ENCODE measurements around the gene NARF. TPM values are rescaled to one million over a fixed set of nuclear protein-coding genes. Genes with fewer than 3 reads are reported as not detected.

The NARF gene
- total RNA-seq, 1 donor from 2014 or later, result 55.4 TPM

- no peak for DNase-seq (ENCODE audit: low read depth)
Observed at GRCh38 chr17:82470065-82470464, 11.5 kb downstream of the NARF start.

GRCh38 chr17:82474223-82475010, 15.9 kb downstream of the NARF start:
- no peak for DNase-seq (ENCODE audit: low read depth)

GRCh38 chr17:82475458-82475857, 16.9 kb downstream of the NARF start:
- DNase-seq (ENCODE audit: low read depth), result no peak

- peak; percentile 70 for DNase-seq (ENCODE audit: low read depth)
Observed at GRCh38 chr17:82477934-82478333, 19.4 kb downstream of the NARF start.

- DNase-seq (ENCODE audit: low read depth), result no peak
Observed at GRCh38 chr17:82479602-82480001, 21.1 kb downstream of the NARF start.

- DNase-seq (ENCODE audit: low read depth), result no peak
Observed at GRCh38 chr17:82480318-82480717, 21.8 kb downstream of the NARF start.

- no peak for DNase-seq (ENCODE audit: low read depth)
Observed at GRCh38 chr17:82483204-82483660, 24.7 kb downstream of the NARF start.

- no peak for DNase-seq (ENCODE audit: low read depth)
Observed at GRCh38 chr17:82483836-82484235, 25.3 kb downstream of the NARF start.

- no peak for DNase-seq (ENCODE audit: low read depth)
Observed at GRCh38 chr17:82486231-82487094, 27.9 kb downstream of the NARF start.

- no peak for DNase-seq (ENCODE audit: low read depth)
Observed at GRCh38 chr17:82487910-82488309, 29.4 kb downstream of the NARF start.

GRCh38 chr17:82489117-82489516, 30.6 kb downstream of the NARF start:
- DNase-seq (ENCODE audit: low read depth), result peak; percentile 55

- no peak for DNase-seq (ENCODE audit: low read depth)
Observed at GRCh38 chr17:82489851-82490511, 31.4 kb downstream of the NARF start.

GRCh38 chr17:82490512-82491195, 32.1 kb downstream of the NARF start:
- DNase-seq (ENCODE audit: low read depth), result no peak

- no peak for DNase-seq (ENCODE audit: low read depth)
Observed at GRCh38 chr17:82491196-82491530, 32.6 kb downstream of the NARF start.

GRCh38 chr17:82491533-82491932, 33.0 kb downstream of the NARF start:
- no peak for DNase-seq (ENCODE audit: low read depth)

- DNase-seq (ENCODE audit: low read depth), result peak; percentile 60
Observed at GRCh38 chr17:82492643-82493225, 34.2 kb downstream of the NARF start.

GRCh38 chr17:82493226-82493781, 34.8 kb downstream of the NARF start:
- DNase-seq (ENCODE audit: low read depth), result no peak

GRCh38 chr17:82494236-82495055, 35.9 kb downstream of the NARF start:
- DNase-seq (ENCODE audit: low read depth), result peak; percentile 95

GRCh38 chr17:82495844-82496528, 37.4 kb downstream of the NARF start:
- DNase-seq (ENCODE audit: low read depth), result no peak
